GM18502 (cell line): ENCODE results near the gene MIOX.

Experiments used
- ATAC-seq: cut with Tn5 transposase; IDR thresholded peaks from one replicate; pipeline ENCODE4 v1.9.1; 2021; ENCODE audit warnings: mild to moderate bottlenecking; ENCODE audit not compliant: unreplicated experiment, poor library complexity

The MIOX gene

GRCh38 chr22:50471962-50472361, 14.7 kb upstream of the MIOX start:
- ATAC-seq: no peak

GRCh38 chr22:50473088-50473487, 13.6 kb upstream of the MIOX start:
- ATAC-seq: no peak

- no peak for ATAC-seq
Observed at GRCh38 chr22:50473855-50474671, 12.6 kb upstream of the MIOX start.

GRCh38 chr22:50474710-50475651, 11.7 kb upstream of the MIOX start, which contains the start of gene SBF1:
TSS of gene SBF1 (minus strand) at chr22:50475035. CDS start at chr22:50474840, 195 bp downstream.
- peak; percentile 73 for ATAC-seq

- ATAC-seq: no peak
Observed at GRCh38 chr22:50475652-50476002, 11.0 kb upstream of the MIOX start.

GRCh38 chr22:50476868-50477267, 9.8 kb upstream of the MIOX start:
- ATAC-seq: no peak

- no peak for ATAC-seq
Observed at GRCh38 chr22:50477923-50478322, 8.7 kb upstream of the MIOX start.

GRCh38 chr22:50479721-50480120, 6.9 kb upstream of the MIOX start:
- ATAC-seq: no peak

GRCh38 chr22:50481045-50481439, 5.6 kb upstream of the MIOX start:
- no peak for ATAC-seq

GRCh38 chr22:50481440-50482106, 5.1 kb upstream of the MIOX start, which contains the start of gene ADM2:
TSS of gene ADM2 (plus strand) at chr22:50481543. CDS start at chr22:50481848, 305 bp downstream.
- no peak for ATAC-seq

GRCh38 chr22:50482107-50483074, 4.3 kb upstream of the MIOX start:
- no peak for ATAC-seq

- ATAC-seq: no peak
Observed at GRCh38 chr22:50483106-50483505, 3.6 kb upstream of the MIOX start.

GRCh38 chr22:50483556-50483955, 3.1 kb upstream of the MIOX start:
- ATAC-seq: no peak

- no peak for ATAC-seq
Observed at GRCh38 chr22:50483977-50484853, 2.4 kb upstream of the MIOX start.

- ATAC-seq: no peak
Observed at GRCh38 chr22:50485221-50486131, 1.2 kb upstream of the MIOX start.

GRCh38 chr22:50487290-50488005, 789 bp downstream of the MIOX start:
- ATAC-seq: no peak
